GM18867 (cell line): ENCODE data around the gene CAPNS1.
"Not testable (repeated sequence)": the region's sequence is repeated elsewhere in the genome, so short reads cannot be mapped to it uniquely, and the experiment has no call there.

Experiments used
- ATAC-seq: cut with Tn5 transposase; IDR thresholded peaks from one replicate; pipeline ENCODE4 v1.9.1; 2021; ENCODE audit warnings: mild to moderate bottlenecking, moderate library complexity; ENCODE audit not compliant: unreplicated experiment

Gene CAPNS1

GRCh38 chr19:36113894-36114720, 25.8 kb upstream of the CAPNS1 start:
- no peak for ATAC-seq

- ATAC-seq: peak; percentile 78
Measured at GRCh38 chr19:36114721-36115452, 25.0 kb upstream of the CAPNS1 start, which contains the start of gene POLR2I. POLR2I (minus strand) TSS chr19:36114875; CDS start chr19:36114856, 19 bp downstream.

GRCh38 chr19:36115453-36116343, 24.2 kb upstream of the CAPNS1 start, which contains the start of gene TBCB:
TBCB (plus strand) TSS chr19:36115468; CDS start chr19:36115561, 93 bp downstream.
- peak; percentile 33 for ATAC-seq

DNA sequence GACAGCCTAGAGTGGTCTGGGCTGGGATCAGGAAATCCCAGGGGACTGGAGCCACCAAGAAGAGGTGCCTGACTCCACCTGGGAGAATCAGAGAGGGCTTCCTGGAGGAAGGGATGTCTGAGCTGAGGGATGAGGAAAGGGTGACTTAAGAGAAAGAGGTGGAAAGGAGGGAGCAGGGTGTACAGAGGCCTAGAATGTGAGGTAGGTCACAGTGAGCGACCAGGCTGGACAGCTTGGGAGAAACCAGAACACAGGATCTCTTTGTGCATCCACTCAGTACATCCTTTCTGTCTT, 23.6 kb upstream of the CAPNS1 start:
- ATAC-seq: no peak

- no peak for ATAC-seq
Measured at GRCh38 chr19:36120092-36120983, 19.5 kb upstream of the CAPNS1 start.

DNA sequence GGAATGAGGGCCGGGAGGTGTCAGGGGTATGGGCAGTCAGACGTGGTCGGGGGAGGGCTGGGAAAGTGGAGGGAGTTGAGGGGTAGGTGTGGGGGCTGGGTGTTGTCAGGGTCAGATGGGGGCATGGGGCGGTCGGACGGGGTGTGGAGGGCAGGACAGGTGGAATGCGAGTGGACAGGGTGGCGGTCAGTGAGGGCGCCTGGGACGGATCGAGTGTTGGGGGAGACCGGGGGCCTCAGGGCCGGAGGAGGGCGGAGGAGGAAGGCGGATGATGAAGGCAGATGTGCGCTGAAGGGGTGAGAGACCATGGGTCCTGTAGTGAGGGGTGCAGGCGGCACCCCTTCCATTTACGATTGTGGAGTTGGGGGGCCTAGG, 18.9 kb upstream of the CAPNS1 start:
- no peak for ATAC-seq

GRCh38 chr19:36121486-36122124, 18.3 kb upstream of the CAPNS1 start:
- ATAC-seq: no peak

GRCh38 chr19:36125557-36125956, 14.3 kb upstream of the CAPNS1 start:
- ATAC-seq: no peak

DNA sequence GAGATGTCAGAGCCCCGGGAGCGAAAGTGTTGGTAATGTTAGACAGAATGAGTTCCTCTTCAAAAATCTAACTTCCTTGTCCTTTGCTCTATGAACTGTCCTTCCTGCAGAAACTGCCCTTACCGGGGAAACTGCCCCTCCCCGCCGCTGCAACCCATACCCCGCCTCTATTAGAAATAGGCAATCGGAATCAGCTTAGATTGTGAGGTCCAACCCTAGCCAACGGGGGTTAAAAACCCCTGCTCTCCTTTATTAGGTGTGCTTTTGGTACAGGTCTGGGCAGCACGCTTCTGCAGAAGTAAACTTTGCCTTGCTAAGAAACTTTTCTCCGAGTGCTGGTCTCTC, 11.5 kb upstream of the CAPNS1 start:
- peak; percentile 5 for ATAC-seq

DNA sequence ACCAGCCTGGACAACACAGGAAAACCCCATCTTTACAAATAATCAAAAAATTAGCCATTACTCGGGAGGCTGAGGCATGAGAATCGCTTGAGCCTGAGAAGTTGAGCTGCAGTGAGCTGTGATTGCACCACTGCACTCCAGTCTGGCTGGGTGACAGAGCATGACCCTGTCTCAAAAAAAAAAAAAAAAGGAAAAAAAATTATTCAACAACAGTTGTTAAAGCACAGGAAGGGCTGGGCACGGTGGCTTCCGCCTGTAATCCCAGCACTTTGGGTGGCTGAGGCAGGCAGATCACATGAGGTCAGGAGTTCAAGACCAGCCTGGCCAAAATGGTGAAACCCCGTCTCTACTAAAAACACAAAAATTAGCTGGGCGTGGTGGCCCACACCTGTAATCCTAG, 8.6 kb upstream of the CAPNS1 start:
- ATAC-seq: not testable (repeated sequence)

DNA sequence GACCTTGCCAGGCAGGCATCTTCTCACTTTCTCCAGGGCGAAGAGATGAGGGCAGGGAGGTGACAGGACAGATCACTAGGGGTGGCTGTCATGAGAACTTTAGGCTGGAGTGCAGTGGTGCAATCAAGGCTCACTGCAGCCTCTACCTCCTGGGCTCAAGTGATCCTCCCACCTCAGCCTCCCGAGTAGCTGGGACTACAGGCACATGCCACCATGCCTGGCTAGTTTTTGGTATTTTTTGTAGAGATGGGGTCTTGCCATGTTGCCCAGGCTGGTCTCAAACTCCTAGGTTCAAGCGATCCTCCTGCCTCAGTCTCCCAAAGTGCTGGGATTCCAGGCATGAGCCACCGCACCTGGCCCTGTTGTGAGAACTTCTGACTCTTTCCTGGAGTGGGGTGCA, 5.0 kb upstream of the CAPNS1 start:
- not testable (repeated sequence) for ATAC-seq

DNA sequence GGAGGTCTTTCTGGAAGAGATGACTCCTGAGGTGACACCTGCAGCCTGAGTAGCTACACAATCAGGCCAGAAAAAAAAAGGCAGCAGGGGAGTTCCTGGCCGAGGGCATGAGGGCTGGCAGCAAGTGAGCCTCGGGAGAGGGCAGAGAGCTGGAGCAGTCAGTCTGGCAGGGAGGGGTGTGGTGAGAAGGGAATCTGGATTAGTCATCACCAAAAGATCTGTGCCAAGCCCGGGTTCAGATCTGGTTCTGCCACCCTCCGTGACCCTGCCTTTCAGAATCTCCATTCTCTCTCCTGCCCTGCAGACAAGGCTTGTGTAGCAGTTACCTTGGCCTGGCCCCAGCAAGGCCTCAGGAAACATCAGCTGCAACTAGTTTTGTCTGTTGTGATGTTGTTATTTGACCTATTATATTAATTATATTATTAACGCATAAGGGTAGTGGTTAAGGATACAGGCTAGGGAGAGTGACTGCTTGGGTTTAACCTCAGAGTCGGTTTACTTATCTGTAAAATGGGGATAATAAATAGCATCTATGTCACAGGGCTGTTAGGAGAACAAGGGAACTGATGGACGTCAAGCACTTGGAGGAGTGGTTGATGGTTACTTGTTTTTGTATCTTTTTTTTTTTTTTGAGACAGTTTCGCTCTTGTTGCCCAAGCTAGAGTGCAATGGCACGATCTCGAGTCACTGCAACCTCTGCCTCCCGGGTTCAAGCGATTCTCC, 2.7 kb upstream of the CAPNS1 start:
- ATAC-seq: no peak

GRCh38 chr19:36139120-36139472, 770 bp upstream of the CAPNS1 start:
- no peak for ATAC-seq

DNA sequence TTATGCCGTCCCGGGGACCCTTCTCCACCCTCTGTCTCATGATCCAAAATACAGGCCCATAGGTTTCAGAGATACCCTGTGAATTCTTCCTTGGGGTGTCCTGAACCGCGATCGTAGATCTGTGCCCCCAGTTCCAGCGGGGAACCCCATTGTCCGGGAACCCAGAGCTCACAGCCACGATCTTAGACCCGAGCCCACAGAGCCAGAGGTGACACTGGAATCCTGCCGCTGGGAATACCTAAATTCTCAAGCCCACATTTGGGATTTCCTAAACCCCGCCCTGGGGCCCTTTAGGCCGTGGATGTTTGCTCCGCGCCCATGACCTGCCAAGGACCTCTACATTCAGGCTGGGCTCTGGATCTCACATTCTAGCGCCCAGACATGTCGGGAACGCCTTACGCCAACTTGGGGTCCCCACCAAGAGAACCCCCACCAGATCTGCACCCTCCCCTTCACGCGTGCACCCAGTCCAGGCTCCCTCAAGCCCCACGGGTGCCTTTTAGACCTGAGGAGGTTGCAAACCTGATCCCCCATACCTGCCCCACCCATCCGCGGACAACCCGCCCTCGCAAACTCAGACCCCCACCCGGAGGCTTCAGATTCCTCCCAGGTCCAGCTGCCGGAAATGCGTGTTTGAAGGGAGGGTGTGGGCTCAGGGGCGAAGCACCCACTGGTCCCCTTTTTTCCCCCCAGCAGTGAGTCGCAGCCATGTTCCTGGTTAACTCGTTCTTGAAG, 605 bp downstream of the CAPNS1 start:
- ATAC-seq: no peak

DNA sequence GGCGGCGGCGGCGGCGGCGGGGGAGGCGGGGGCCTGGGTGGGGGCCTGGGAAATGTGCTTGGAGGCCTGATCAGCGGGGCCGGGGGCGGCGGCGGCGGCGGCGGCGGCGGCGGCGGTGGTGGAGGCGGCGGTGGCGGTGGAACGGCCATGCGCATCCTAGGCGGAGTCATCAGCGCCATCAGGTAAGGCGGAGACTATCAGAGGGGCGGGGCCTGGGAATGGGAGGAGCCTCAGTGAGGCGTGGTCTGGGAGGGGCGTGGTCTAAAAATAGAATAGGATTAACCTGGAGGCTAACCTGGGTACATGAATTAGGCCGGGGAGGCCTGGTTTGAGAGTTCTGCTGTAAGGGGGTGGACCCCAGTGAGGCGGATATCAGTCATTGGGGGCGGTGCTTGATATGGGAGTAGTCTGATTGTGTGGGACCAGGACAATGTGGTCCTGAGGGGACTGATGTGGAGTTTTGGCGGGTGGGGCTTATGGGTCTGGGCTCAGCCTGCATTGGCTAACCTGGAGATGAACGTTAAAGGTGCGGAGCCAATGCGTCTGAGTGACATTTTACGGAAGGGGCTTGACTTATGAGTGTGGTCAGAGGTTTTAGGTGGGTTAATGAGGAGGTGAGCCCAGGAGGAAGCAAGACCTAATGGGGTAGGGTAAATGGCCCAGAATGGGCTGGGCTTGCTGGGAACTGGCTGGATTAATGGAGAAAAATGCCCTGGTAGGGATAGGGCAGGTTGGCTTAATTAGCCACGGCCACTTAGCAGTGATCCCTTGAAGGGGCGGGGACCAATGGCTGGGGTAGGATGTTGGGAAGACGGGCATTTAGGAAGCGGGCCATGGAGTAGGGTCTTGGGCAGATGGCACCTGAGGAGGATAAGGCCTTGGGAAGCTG, 1.4 kb downstream of the CAPNS1 start:
- peak; percentile 54 for ATAC-seq

DNA sequence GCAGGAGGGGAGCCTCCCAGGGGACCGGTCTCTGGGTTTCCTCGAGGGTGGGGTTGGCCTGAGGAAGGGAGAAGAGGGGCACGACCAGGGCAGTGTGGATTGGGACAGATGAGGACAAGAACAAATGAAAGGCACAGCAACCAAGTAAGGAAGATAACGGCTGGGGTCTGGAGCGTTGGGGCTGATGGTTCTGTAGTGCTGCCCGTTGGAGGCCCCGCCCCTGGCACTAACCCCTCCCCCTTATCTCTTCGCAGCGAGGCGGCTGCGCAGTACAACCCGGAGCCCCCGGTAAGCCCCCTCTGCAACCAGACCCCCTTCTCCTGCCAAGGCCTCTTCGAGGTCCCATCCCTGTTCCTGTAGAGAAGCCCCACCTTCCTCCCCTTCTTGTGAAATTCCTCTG, 2.2 kb downstream of the CAPNS1 start:
- ATAC-seq: no peak

DNA sequence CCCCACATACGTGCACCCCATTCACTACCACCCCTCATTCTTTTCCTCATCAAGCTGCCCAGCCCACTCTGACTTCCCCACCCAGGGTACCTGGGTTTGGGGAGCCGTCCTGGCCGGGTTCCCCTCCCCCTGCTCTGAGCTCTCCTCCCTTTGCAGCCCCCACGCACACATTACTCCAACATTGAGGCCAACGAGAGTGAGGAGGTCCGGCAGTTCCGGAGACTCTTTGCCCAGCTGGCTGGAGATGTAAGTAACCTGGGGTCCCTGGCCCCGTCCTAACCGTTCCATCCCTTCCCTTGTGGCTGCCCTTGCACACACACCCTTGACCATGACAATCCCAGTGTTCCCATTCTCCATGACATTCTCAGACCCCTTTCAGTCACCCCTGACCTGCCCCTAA, 2.6 kb downstream of the CAPNS1 start:
- ATAC-seq: no peak

- no peak for ATAC-seq
Measured at GRCh38 chr19:36144624-36145023, 4.8 kb downstream of the CAPNS1 start.
